Inflammatory macrophage (primary cell): Measurements from ENCODE around the gene CHMP2A.

ENCODE experiments used
- DNase-seq, 2 donors: peaks; one replicate each; pipeline ENCODE4 v3.0.0-alpha.2; 2020 to 2022

Gene CHMP2A

GRCh38 chr19:58536852-58537798 is 17.8 kb downstream of the CHMP2A start:
- DNase-seq = no peak

DNA sequence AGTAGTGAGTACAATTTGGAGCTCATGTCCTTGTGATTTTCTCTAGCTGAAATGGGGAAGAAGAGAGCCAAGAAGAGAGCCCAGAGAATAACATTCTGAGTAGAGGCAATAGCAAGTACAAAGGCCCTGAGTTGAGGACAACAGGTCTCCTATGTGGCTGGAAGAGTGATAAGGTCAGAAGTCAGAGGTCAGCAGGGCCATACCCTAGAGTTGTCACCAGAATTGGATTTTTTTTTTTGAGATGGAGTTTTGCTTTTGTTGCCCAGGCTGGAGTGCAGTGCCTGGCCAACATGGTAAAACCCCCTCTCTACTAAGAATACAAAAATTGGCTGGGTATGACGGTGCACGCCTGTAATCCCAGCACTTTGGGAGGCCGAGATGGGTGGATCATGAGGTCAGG is 19.0 kb downstream of the CHMP2A start:
- DNase-seq = no peak

- no peak for DNase-seq
These were observed 23.7 kb downstream of the CHMP2A start for GRCh38 chr19:58531034-58531840.

DNA sequence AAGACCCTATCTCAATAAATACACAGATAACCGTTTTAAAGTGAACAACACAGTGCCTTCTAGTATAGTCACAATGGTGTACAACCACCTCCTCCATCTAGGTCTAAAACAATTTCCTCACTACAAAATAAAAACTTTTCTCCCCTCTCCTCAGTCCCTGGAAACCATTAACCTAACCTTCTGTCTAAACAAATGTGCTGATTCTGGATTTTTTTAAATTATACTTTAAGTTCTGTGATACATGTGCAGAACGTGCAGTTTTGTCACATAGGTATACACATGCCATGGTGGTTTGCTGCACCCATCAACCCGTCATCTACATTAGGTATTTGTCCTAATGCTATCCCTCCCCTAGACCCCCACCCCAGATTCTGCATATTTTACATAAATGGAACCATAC is 25.5 kb downstream of the CHMP2A start:
- no peak for DNase-seq

DNA sequence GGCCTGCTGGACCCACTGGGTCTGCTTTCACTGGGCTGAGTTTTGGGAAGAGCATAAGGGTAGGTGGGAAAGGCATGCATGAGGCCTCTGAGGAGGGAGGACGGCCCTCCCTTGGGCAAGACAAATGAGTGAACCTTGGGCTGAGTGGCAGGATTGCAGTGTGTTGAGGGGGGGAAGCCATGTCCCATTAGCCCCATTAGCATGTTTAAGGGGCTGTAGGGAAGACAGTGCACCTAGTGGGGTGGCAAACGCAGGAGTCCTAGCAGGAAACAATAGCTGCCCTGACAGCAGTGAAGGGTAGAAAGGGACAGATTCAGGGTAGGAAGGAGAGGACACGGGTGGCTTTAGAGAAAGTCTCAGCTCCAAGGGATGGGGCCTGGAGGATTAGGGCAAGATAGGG is 32.2 kb downstream of the CHMP2A start:
- no peak for DNase-seq

GRCh38 chr19:58521651-58522050 is 33.3 kb downstream of the CHMP2A start:
- peak; percentile 25 to 55 for DNase-seq

DNA sequence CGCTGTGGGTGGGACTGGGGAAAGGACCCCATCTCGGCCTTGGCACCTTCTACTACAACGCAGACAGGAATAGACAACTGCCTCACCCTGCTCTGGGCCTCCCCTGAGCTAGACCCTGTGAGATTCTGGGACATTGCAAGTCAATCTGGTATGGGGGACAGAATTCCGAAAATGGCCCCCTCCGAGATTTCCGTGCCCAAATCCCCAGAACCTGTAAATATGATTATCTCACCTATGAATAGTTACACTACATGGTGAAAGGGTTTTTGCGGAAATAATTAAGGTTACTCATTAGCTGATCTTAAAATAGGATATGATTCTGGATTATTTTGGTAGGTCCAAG is 34.7 kb downstream of the CHMP2A start:
- DNase-seq = no peak

DNA sequence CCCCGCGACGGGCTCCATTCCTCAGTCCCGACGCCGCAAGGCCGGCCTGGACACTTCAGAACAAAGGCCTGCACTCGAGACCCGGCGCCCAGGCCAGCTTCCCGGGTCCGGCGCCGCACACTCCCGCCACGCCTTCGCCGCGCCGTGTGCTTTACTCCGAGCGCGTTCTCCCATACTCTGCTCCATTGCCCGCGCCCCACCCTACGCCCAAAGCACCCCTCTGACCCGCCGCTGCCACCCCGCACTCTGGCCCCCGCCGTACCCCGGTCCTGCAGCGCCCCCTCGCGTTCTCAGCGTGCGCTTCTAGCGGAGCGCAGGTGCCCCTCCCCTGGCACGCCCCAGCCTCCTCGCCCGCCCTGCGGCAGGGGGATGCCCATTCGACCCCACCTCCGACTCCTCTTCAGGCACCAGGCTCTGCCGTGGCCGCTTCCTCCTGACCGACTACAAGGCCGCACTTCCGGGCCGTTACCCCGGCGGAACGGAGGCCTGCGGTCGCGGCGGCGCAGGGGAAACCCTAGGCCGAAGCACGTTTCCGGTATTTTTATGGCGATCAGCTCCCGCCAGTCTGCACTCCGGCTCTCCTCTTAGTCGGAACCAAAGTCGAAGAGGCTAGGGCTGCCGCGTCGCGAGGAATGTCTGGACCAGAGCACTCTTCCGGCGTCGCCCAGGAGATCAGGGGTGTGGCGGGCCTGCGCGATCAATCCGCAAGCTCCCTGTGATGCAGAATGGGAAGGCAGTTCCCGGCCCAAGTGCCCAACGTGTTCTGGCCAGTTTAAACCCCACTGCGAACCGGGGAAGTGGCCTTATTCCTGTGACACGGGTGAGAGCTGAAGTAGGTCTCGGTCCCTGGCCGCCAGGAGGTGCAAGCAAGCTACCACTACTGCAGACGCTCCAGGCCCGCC is 35.3 kb downstream of the CHMP2A start, which contains the start of gene ZBTB45:
ZBTB45 (minus strand) TSS at position 456 of the 902 bp plus-strand sequence. CDS start 2,137 bp downstream, outside the sequence.
- peak; percentile 96 to 97 for DNase-seq

DNA sequence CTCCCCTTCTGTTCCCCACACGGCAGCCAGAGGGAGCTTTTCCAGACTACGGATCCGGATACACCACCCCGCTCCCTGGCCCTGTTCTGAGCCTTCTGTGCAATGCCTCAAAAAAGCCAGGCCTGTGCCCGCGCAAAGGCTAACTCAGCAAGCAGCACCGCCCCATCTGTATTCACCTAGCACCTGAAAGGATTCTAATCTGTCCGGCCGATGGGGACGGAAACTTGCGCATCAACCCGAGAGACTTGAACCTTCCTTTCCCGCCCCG is 35.9 kb downstream of the CHMP2A start:
- DNase-seq = peak; percentile 50 to 52

- DNase-seq = peak; percentile 56 to 64
These were observed 36.4 kb downstream of the CHMP2A start for GRCh38 chr19:58518256-58519086.

GRCh38 chr19:58516964-58517833 is 37.7 kb downstream of the CHMP2A start:
- no peak for DNase-seq

GRCh38 chr19:58516246-58516836 is 38.6 kb downstream of the CHMP2A start:
- DNase-seq = no peak

- DNase-seq = no peak
These were observed 39.6 kb downstream of the CHMP2A start for GRCh38 chr19:58515259-58515658.

- DNase-seq = no peak
These were observed 40.3 kb downstream of the CHMP2A start for GRCh38 chr19:58514564-58515022.

DNA sequence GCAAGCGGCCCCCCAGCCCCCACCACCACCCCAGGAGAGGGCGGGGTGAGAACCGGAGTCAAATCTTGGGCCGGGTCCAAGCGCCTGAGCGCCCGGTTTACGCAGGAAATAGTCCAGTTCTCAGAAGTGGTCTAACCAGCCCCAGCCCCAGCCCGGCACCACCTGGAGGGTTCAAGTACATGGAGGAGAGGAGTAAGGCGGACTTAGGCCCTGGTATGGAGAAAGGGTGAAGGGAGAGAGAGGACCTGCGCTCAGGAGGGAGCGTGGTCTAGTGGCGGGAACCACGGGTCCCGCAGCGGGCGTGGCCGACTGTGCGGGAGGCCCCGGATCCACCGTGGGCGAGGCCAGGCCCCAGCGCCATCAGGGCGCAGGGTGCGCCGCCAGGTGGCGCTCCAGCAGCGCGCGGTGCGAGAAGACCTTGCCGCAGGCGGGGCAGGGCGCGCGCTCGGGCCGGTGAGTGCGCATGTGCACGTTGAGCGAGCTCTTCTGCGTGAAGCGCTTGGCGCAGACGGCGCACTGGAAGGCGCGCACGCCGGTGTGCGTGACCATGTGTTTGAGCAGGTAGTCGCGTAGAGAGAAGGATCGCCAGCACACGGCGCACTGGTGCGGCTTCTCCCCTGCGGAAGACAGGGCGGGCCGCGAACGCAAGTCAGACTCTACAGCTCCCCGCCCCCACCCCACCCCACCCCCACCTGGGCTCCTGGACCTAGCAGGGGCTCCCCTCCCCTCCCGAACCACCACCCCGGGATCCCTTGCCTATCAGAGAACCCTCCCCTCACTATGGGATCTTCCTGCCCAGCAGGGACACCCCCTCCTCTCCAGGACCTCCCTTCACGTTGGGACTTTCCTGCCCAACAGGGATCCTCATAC is 41.0 kb downstream of the CHMP2A start:
- peak; percentile 95 to 97 for DNase-seq

DNA sequence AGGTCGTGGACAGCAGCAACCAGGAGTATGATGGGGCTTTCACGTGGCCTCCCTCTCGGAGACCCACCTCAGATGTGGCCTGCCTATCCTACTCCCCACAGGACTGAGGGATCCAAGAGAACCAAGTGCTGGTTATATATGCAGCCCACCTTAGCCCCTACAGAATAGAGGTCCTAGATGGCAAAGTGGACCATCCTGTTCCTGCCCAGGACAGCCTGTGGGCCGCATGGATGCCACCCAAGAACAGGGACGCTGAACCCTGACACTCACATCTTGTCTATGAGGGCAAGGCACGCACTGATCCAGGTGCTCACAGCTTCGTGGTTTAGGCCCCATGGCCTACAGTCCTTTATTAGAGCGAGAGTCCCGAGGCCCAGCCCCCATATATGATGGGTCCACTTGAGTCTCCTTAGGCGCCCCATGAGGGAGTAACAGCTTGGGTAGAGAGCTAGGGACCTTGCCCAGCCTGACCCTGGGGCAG is 41.7 kb downstream of the CHMP2A start:
- DNase-seq = no peak

DNA sequence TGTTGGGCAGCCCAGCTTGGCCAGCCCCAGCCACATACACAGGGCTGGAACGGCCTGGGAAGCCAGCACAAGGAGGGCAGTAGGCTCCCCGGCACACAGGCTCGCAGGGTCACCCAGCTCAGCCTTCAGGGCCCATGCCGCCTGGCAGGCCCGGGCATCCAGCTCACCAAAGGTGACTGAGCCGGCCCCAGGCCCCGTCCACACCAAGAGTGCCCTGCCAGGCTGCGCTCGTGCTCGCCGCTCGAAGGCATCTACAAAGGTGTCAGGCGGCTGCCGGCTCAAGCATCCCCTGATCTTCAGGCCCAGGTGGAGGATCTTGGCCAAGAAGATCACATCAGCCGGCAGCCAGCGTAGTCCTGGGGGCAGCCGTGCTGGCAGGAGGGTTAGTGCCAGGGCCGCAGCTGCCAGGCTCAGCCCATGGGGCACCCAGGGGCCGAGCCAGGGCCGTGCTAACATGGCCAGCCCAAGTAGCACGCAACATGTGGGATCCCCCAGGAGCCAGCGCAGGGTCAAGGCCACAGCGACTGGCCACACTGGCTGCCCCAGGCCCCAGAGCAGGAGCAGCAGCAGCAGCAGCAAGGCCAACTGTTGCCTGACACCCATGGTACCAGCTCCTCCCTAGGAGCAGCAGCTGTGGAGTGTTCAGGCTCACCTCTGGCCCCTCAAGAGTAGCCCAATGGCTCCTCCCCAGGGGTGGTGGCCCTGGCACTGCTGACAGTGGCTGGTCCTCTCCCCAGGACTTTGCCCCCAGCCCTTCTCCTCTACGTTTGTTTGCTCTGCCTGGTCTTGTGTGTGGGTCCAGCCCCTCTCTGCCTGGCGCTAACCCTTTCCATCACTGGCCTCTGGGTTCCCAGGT is 43.3 kb downstream of the CHMP2A start, which contains the start of gene SLC27A5:
SLC27A5 (minus strand) TSS at position 640 of the 856 bp plus-strand sequence; CDS start at position 603, 37 bp downstream.
- no peak for DNase-seq
